HepG2 (cell line): Measurements from ENCODE around the gene RTP5. TPM values are rescaled to one million over a fixed set of nuclear protein-coding genes. Genes with fewer than 3 reads are reported as not detected.

ENCODE experiments used
- ATAC-seq: fragments of 200-7000 bp; cut with Tn5 transposase; 3 replicates; pipeline ENCODE4 v1.9.1; 2020; ENCODE audit warnings: mild to moderate bottlenecking, moderate library complexity
- BruUV-seq: library from RNA; stranded (reverse); fragments of 400-500 nt; replicated peaks from 2 replicates; lab custom pipeline; 2021; lab: Mats Ljungman, UMichigan
- CTCF ChIA-PET: fragments of 300-600 bp; formaldehyde crosslinking; extraction: SDS; loops from one replicate; lab custom pipeline; 2021; ENCODE audit warnings: low total read pairs, inconsistent platforms, low intra/inter-chr PET ratio; lab: Yijun Ruan, JAX
- POLR2A ChIA-PET: fragments of 350-600 bp; sonication (Branson Sonifier 250); formaldehyde crosslinking; loops from one replicate; lab custom pipeline; 2020; ENCODE audit warnings: antibody characterized with exemption, inconsistent platforms; lab: Yijun Ruan, JAX
- DNase-seq: peaks from one replicate; pipeline ENCODE4 v3.0.0-alpha.2; 2015; ENCODE audit warnings: low spot score
- FAIRE-seq: peaks from 3 replicates; lab custom pipeline; 2011; peaks lifted over from hg19 to GRCh38; lab: Jason Lieb, UNC
- H2AFZ ChIP-seq: one replicate; pipeline ENCODE4 v1.6.1; 2011; ENCODE audit warnings: low read length, inconsistent platforms
- H3K27ac ChIP-seq: fragments of 300-600 bp; 3 replicates; pipeline ENCODE4 v1.8.0; 2011; ENCODE audit warnings: mixed run types, mild to moderate bottlenecking, mixed read lengths, low read length, inconsistent platforms; ENCODE audit not compliant: insufficient read depth; ENCODE audit errors: extremely low read length
- H3K27me3 ChIP-seq, 2 experiments: fragments of 200-600 bp in 1 of 2; 2 replicates in 1 of 2; 3 replicates in 1 of 2; pipeline versions ENCODE4 v1.6.0 to v1.8.0; 2011; ENCODE audit warnings: low read length in 2 of 2, mild to moderate bottlenecking in 2 of 2, moderate library complexity in 2 of 2, inconsistent platforms in 1 of 2; ENCODE audit not compliant: insufficient read depth in 2 of 2, control insufficient read depth in 1 of 2
- H3K36me3 ChIP-seq, 2 experiments: fragments of 200-600 bp in 1 of 2; replicated peaks in 1 of 2; 2 replicates in 1 of 2; 3 replicates in 1 of 2; pipeline versions ENCODE4 v1.5.1 to v1.8.0; 2011; ENCODE audit warnings: low read length in 2 of 2, inconsistent platforms in 1 of 2; ENCODE audit not compliant: insufficient read depth in 2 of 2, control insufficient read depth in 1 of 2
- H3K4me1 ChIP-seq: 2 replicates; pipeline ENCODE4 v1.5.1; 2012; ENCODE audit warnings: low read length, inconsistent platforms; ENCODE audit not compliant: insufficient read depth
- H3K4me2 ChIP-seq: 2 replicates; pipeline ENCODE4 v1.6.0; 2011; ENCODE audit warnings: low read depth, low read length, inconsistent platforms
- H3K4me3 ChIP-seq, 3 experiments: fragments of 200-600 bp in 1 of 3; sonication (generic), shearing (Covaris generic) in 1 of 3; replicated peaks in 1 of 3; 2 replicates each; pipeline ENCODE4 v1.5.1; 2011 to 2016; ENCODE audit warnings: low read length in 3 of 3, inconsistent platforms in 2 of 3, low read depth in 2 of 3, mild to moderate bottlenecking in 2 of 3, control low read depth in 1 of 3, mixed read lengths in 1 of 3; ENCODE audit not compliant: insufficient read depth in 1 of 3
- H3K79me2 ChIP-seq: one replicate; pipeline ENCODE4 v1.6.1; 2011; ENCODE audit warnings: low read length, inconsistent platforms; ENCODE audit not compliant: insufficient read depth
- H3K9ac ChIP-seq: 2 replicates; pipeline ENCODE4 v1.6.0; 2011; ENCODE audit warnings: mild to moderate bottlenecking, low read depth, low read length, inconsistent platforms; ENCODE audit not compliant: insufficient read depth
- H3K9me3 ChIP-seq: 2 replicates; pipeline ENCODE4 v1.5.1; 2012; ENCODE audit warnings: mild to moderate bottlenecking, low read length
- H4K20me1 ChIP-seq: 2 replicates; pipeline ENCODE4 v1.6.0; 2011; ENCODE audit warnings: inconsistent platforms, mild to moderate bottlenecking, low read length, moderate library complexity; ENCODE audit not compliant: insufficient read depth
- EZH2 ChIP-seq: conservative IDR thresholded peaks from 2 replicates; pipeline ENCODE4 v1.6.1; 2012; ENCODE audit warnings: mild to moderate bottlenecking, low read depth, low read length, moderate library complexity
- FOXK1 ChIP-seq: sonication (generic); formaldehyde crosslinking; IDR thresholded peaks from 2 replicates; pipeline ENCODE4 v1.4.0; 2020; ENCODE audit warnings: low read depth, missing genetic modification reagents, borderline replicate concordance
- HES4 ChIP-seq: sonication (generic); formaldehyde crosslinking; IDR thresholded peaks from 2 replicates; pipeline ENCODE4 v1.9.0; 2021; ENCODE audit warnings: mild to moderate bottlenecking, missing genetic modification reagents, borderline replicate concordance
- MIXL1 ChIP-seq: IDR thresholded peaks from 2 replicates; pipeline ENCODE4 v1.6.1; 2016
- NBN ChIP-seq: fragments of 450-650 bp; conservative IDR thresholded peaks from 2 replicates; pipeline ENCODE4 v1.6.1; 2017
- PHF21A ChIP-seq: sonication (generic); formaldehyde crosslinking; IDR thresholded peaks from 2 replicates; pipeline ENCODE4 v1.5.0; 2020; ENCODE audit warnings: mild to moderate bottlenecking, missing genetic modification reagents
- SNAI1 ChIP-seq: sonication (generic); formaldehyde crosslinking; IDR thresholded peaks from 2 replicates; pipeline ENCODE4 v1.5.0; 2020; ENCODE audit warnings: mild to moderate bottlenecking, missing genetic modification reagents, borderline replicate concordance
- TBL1XR1 ChIP-seq: fragments of 150-350 bp; IDR thresholded peaks from 2 replicates; pipeline ENCODE4 v1.6.1; 2014; ENCODE audit warnings: borderline replicate concordance, low read length; ENCODE audit not compliant: partially characterized antibody
- USF2 ChIP-seq, 2 experiments: sonication (generic) in 1 of 2; formaldehyde crosslinking in 1 of 2; IDR thresholded peaks; 2 replicates each; pipeline versions ENCODE4 v1.5.1 to v1.6.1; 2011 to 2020; ENCODE audit warnings: borderline replicate concordance in 1 of 2, low read depth in 1 of 2, low read length in 1 of 2, mild to moderate bottlenecking in 1 of 2, missing genetic modification reagents in 1 of 2, moderate library complexity in 1 of 2
- ZFY ChIP-seq: sonication (generic); formaldehyde crosslinking; IDR thresholded peaks from 2 replicates; pipeline ENCODE4 v1.4.0; 2020; ENCODE audit warnings: missing genetic modification reagents
- ZNF687 ChIP-seq: sonication (generic); formaldehyde crosslinking; IDR thresholded peaks from 2 replicates; pipeline ENCODE4 v1.5.1; 2020; ENCODE audit warnings: mild to moderate bottlenecking, missing genetic modification reagents, moderate library complexity
- WGBS: methylation state at CpG from one replicate; pipeline ENCODE4 v1.1.6; 2017; ENCODE audit warnings: low lambda C conversion rate; 5-methylcytosine and 5-hydroxymethylcytosine counted together
- in situ Hi-C: cut with HindIII; loops from 2 replicates; pipeline ENCODE4 v1.10.0; 2017; ENCODE audit warnings: low pct_unique_long_range_greater_than_20kb; ENCODE audit not compliant: extremely low pct_ligation_motif_present
- intact Hi-C: fragments of 100-400 bp; cut with micrococcal nuclease; formaldehyde crosslinking; loops from one replicate; pipeline ENCODE4 v1.10.0; 2022; ENCODE audit not compliant: unreplicated experiment
- polyA plus RNA-seq, 8 experiments: library from polyadenylated mRNA; depleted of rRNA in 3 of 8; stranded (reverse) in 7 of 8; unstranded in 1 of 8; fragments of >200 nt; fragmentation: Illumina TruSeq in 4 of 8; extraction: Trizol in 4 of 8; gene quantifications; 2 replicates each; pipeline versions ENCODE4 v1.2.1 to v1.2.3, GENCODE V29; 2011 to 2016; ENCODE audit warnings: low read depth in 4 of 8, missing spikeins in 1 of 8, mixed read lengths in 1 of 8; ENCODE audit not compliant: insufficient read depth in 1 of 8
- total RNA-seq, 5 experiments: library from RNA; depleted of rRNA; stranded (reverse); fragments of >200 nt; fragmentation: Illumina TruSeq; extraction: Trizol; gene quantifications; 2 replicates each; pipeline ENCODE4 v1.2.3, GENCODE V29; 2016; ENCODE audit warnings: low read depth in 1 of 5

The RTP5 gene
- total and polyA plus RNA-seq, 2 of the 13 experiments (the other 11 are each of a cell fraction or from before 2014, with no cell fraction given), result not detected

- Histone ChIP-seq H3K27me3 (peaks cover 16 to 68% of the 10 kb centered on the region in 2 experiments), H3K79me2 (no peaks in the 10 kb centered on the region), H3K9ac (no peak overlapping the region), H3K36me3 (no peaks in the 10 kb centered on the region), H3K4me3 (peak overlapping the region in 1 of 3 experiments; percentile 27; a peak in 1 of 6 replicates), H4K20me1 (no peaks in the 10 kb centered on the region; the same call in 1 of the 2 replicates), H3K9me3 (no peaks in the 10 kb centered on the region), H2AFZ (no peak overlapping the region), H3K27ac (no peak overlapping the region), H3K4me1 (peaks cover 27% of the 10 kb centered on the region)
- BruUV-seq, result no TSS peak
- ATAC-seq, result peak; percentile 15; the same call in 1 of the 3 replicates
- intact Hi-C loops, result no loop called here
- ChIA-PET POLR2A (interaction anchor here (0.8 to 0.9 kb wide), 3 partner anchors 32 to 70 kb away, joined by 3 to 4 read pairs (median 3); partner anchors contain the start of gene NEU4), CTCF (no interaction called here)
- no peak for DNase-seq
- no peak for FAIRE-seq
- in situ Hi-C loops, result no loop called here
- WGBS, result 48% methylated on average over 26 of the region's 28 CpGs
- TF ChIP-seq EZH2 (no peak), HES4 (no peak), USF2 (IDR thresholded peaks at IDR 0.05; ENCODE audit: low read depth, low read length) (no peak), USF2 (CRISPR knock-in tag; IDR thresholded peaks at IDR 0.05; ENCODE audit: borderline replicate concordance) (no peak), ZFY (CRISPR knock-in tag) (0 out of 2 replicates have a peak, but pooled peaks have one; percentile 5), MIXL1 (CRISPR knock-in tag) (no peak), ZNF687 (CRISPR knock-in tag) (peak; percentile 36), SNAI1 (CRISPR knock-in tag) (no peak), FOXK1 (CRISPR knock-in tag) (no peak), PHF21A (CRISPR knock-in tag) (no peak), TBL1XR1 (no peak), NBN (no peak)
- TF ChIP-seq, all 625 proteins: peak for 2
- H3K4me2 ChIP-seq, result 0 out of 2 replicates have a peak overlapping the region, but pooled peaks have one; percentile 9
Observed at GRCh38 chr2:241841181-241842066, 28.1 kb upstream of the RTP5 start.
